ENCODE measurements around the gene AQP3. TPM values are rescaled to one million over a fixed set of nuclear protein-coding genes. Genes with fewer than 3 reads are reported as not detected.

AQP3 gene
- total RNA-seq, 4 donors from 2014 or later, result 3.9 to 100 (median 15.5) TPM

- no peak for ATAC-seq
- no peak for TF ChIP-seq EP300 (IDR thresholded peaks at IDR 0.05)
- TF ChIP-seq POLR2AphosphoS5 (IDR thresholded peaks at IDR 0.05), result no peak
- no peak for TF ChIP-seq POLR2A (IDR thresholded peaks at IDR 0.05)
- no peak for TF ChIP-seq CTCF (IDR thresholded peaks at IDR 0.05)
- Histone ChIP-seq H3K4me3 (peak overlapping the region in 1 of 2 donors; percentile 67), H3K27ac (no peak overlapping the region), H3K27me3 (no peaks in the 10 kb centered on the region), H3K36me3 (peaks cover 0 to 52% of the 10 kb centered on the region in 2 donors), H3K9me3 (no peaks in the 10 kb centered on the region), H3K4me1 (peaks cover 0 to 24% (median 12%) of the 10 kb centered on the region in 3 donors)
- 89% methylated on average over 7 of the region's 16 CpGs; no CpG with 5 or more reads in 1 of the 2 donors for WGBS, 2 donors (ENCODE audit: low coverage in 1 of 2)
These were observed 24.9 kb upstream of the AQP3 start for GRCh38 chr9:33472171-33472880.

DNA sequence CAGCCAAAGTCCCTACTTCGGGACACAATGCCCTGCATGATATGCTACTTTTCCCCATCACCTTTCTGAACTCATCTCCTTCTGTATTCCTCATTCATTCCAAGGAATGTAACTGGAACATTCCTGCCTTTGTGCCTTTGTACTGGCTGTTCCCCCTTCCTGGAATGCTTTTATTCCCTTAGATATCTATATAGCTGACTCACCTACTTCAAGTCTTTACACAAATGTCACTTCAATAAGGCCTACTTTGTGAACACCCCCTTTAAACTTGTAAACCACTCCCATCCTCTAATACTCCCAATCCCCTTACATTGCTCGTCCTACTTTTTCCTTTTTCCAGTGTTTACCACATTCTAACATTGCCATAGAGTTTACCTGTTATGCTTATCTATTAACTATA lies 24.0 kb upstream of the AQP3 start:
- no peak overlapping the region for H3K27ac ChIP-seq
- WGBS, 2 donors (ENCODE audit: low coverage in 1 of 2), result 68 to 75% methylated on average over 2 of the region's 2 CpGs
- peaks cover 0 to 62% of the 10 kb centered on the region in 2 donors for H3K36me3 ChIP-seq
- no peak overlapping the region for H3K4me3 ChIP-seq
- H3K4me1 ChIP-seq, result peaks cover 0 to 24% (median 12%) of the 10 kb centered on the region in 3 donors
- no peaks in the 10 kb centered on the region for H3K27me3 ChIP-seq
- no peaks in the 10 kb centered on the region for H3K9me3 ChIP-seq
- ATAC-seq, result no peak
- TF ChIP-seq CTCF (IDR thresholded peaks at IDR 0.05), result no peak
- no peak for TF ChIP-seq POLR2AphosphoS5 (IDR thresholded peaks at IDR 0.05)
- TF ChIP-seq EP300 (IDR thresholded peaks at IDR 0.05), result no peak
- no peak for TF ChIP-seq POLR2A (IDR thresholded peaks at IDR 0.05)

DNA sequence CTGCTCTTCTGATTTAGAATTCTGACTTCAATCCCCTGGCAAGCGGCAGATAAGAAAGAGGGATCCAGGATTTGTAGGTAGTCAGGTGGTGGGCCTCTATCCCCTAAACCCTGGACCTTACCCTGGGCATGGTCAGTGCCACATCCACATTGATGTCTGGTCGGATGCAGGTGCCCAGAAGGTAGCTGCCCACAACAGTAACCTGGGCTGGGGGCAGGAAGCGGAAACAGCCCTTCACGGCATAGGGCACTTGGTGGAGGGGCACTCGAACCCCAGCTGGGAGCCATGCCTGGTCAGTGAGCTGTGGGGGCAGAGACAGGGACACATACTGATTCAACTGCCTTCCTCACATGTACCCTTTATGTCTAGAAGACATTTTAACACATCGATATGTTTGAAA lies 22.5 kb upstream of the AQP3 start:
- WGBS, 2 donors (ENCODE audit: low coverage in 1 of 2), result 78 to 100% methylated on average over 1 to 6 of the region's 6 CpGs
- peaks cover 0 to 76% of the 10 kb centered on the region in 2 donors for H3K36me3 ChIP-seq

DNA sequence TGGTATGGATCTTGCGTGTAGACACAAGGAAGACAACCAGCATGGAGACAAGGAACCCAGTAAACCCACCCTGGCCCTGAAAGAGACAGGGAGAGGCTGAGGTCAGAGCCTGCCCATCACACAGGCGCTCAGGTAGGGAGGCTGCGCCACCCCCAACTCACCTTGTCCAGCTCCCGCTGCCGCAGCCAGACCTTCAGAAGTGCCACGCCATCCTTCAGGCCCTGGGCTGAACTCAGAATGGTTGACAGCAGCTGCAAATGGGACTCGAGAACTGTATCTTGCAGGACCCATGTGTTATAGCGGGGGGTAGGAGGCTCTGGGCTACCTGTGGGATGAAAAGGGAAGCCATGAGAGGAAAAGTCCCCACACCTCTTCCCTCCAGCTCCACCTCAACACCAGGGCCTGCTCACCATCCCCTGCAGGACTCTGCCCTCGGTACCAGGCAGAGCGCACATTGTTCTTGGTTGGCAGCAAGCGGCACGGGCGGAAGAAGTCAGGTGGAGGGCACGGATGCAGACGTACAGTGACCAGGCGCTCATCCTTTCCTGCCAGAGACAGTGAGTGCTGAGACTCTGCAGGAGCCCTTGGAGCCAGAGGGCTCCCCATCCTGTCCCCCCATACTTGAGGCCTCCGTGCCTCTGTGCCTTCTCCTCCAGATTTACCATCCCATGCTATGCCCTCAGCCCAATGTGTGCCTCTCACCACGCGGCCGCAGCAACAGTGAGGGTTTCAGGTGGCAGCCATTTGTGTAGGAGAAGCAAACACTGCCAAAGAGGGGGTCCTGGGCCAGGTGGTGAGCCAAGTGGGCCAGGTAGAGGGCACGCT lies 21.6 kb upstream of the AQP3 start:
- H3K9me3 ChIP-seq, result no peaks in the 10 kb centered on the region
- no peak for ATAC-seq

More for the DNA sequence above, 22.5 kb upstream of the AQP3 start:
- no peaks in the 10 kb centered on the region for H3K27me3 ChIP-seq
- H3K4me1 ChIP-seq, result peaks cover 0 to 24% (median 12%) of the 10 kb centered on the region in 3 donors
- no peaks in the 10 kb centered on the region for H3K9me3 ChIP-seq
- H3K4me3 ChIP-seq, result no peak overlapping the region
- no peak for TF ChIP-seq EP300 (IDR thresholded peaks at IDR 0.05)
- no peak for TF ChIP-seq CTCF (IDR thresholded peaks at IDR 0.05)
- TF ChIP-seq POLR2AphosphoS5 (IDR thresholded peaks at IDR 0.05), result no peak
- no peak for TF ChIP-seq POLR2A (IDR thresholded peaks at IDR 0.05)
- no peak for ATAC-seq
- no peak overlapping the region for H3K27ac ChIP-seq

More for the DNA sequence above, 21.6 kb upstream of the AQP3 start:
- TF ChIP-seq CTCF (IDR thresholded peaks at IDR 0.05) (no peak), POLR2AphosphoS5 (IDR thresholded peaks at IDR 0.05) (no peak), POLR2A (IDR thresholded peaks at IDR 0.05) (no peak), EP300 (IDR thresholded peaks at IDR 0.05) (no peak)
- no peaks in the 10 kb centered on the region for H3K27me3 ChIP-seq
- WGBS, 2 donors (ENCODE audit: low coverage in 1 of 2), result 60 to 95% methylated on average over 1 to 12 of the region's 21 CpGs
- H3K4me3 ChIP-seq, result no peak overlapping the region
- H3K36me3 ChIP-seq, result peaks cover 0 to 85% of the 10 kb centered on the region in 2 donors
- no peak overlapping the region for H3K27ac ChIP-seq
- H3K4me1 ChIP-seq, result peaks cover 0 to 19% (median 12%) of the 10 kb centered on the region in 3 donors
